GM13976 (cell line): ENCODE data around the gene CATSPER3.

Source experiments
- DNase-seq: peaks from one replicate; pipeline ENCODE4 v3.0.0; 2012; ENCODE audit warnings: low spot score
- CTCF ChIP-seq: IDR thresholded peaks from 2 replicates; pipeline ENCODE4 v1.5.1; 2012; ENCODE audit warnings: borderline replicate concordance, mild to moderate bottlenecking; ENCODE audit not compliant: insufficient read depth; ENCODE audit errors: extremely low read depth, missing control alignments, control extremely low read depth
- in situ Hi-C: fragments of 300-500 bp; cut with MboI; formaldehyde crosslinking; loops from one replicate; pipeline ENCODE4 v1.12.0; 2022; ENCODE audit warnings: low sequenced_read_pairs, mixed read lengths, inconsistent platforms; ENCODE audit not compliant: unreplicated experiment

Gene CATSPER3

DNA sequence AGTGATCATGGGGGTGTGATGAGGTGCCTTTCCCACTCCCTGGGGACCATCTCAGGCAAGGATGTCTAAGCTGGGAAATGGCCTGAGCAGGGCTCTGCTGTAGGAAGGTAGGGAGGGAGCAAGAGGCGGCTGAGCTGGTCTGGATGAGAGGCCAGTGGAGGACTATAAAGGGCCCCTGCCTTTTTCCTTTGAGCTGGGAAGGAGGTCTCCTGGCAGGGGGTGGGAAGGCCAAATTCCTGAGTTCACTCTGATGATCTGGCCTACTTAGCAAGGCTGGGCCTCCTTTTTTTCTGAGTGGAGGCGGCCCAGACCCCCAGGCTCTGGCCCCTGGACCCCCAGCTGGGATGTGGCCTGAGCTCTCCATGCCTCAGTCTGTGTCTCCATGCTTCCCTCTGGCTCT, 80.6 kb downstream of the CATSPER3 start:
- TF ChIP-seq CTCF = no peak
- no peak for DNase-seq
- in situ Hi-C loops = no loop called here

GRCh38 chr5:135048930-135049329, 81.2 kb downstream of the CATSPER3 start:
- TF ChIP-seq CTCF = no peak
- DNase-seq = no peak
- in situ Hi-C loops = no loop called here

- TF ChIP-seq CTCF = no peak
- in situ Hi-C loops = no loop called here
- no peak for DNase-seq
These were observed 82.6 kb downstream of the CATSPER3 start for GRCh38 chr5:135050244-135050767.

GRCh38 chr5:135051399-135051798, 83.7 kb downstream of the CATSPER3 start:
- in situ Hi-C loops = no loop called here
- TF ChIP-seq CTCF = no peak
- DNase-seq = no peak

GRCh38 chr5:135051872-135052271, 84.2 kb downstream of the CATSPER3 start:
- DNase-seq = no peak
- in situ Hi-C loops = no loop called here
- TF ChIP-seq CTCF = no peak

GRCh38 chr5:135052511-135053145, 84.9 kb downstream of the CATSPER3 start:
- DNase-seq = no peak
- in situ Hi-C loops = no loop called here
- TF ChIP-seq CTCF = no peak

DNA sequence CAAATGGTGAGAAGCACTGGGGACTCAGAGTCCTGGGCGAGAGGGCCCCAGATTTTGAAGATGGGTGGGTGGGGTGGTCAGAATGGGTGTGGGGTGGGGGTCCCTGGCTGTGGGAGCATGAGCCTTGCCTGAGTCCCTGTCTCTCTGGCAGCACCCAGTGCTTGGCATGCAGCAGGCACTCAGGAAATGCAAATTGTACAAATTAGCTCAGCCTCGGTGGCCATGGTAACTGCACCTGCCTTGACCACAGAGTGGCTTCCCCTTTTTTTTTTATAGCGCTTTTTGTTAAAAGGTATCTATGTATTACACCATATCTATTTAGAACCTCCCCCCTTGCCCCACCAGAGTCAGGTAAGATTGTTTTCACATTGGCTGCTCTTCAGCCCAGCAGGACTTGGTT, 85.6 kb downstream of the CATSPER3 start:
- DNase-seq = peak; percentile 82
- in situ Hi-C loops = no loop called here

More for the DNA sequence above, 85.6 kb downstream of the CATSPER3 start:
- TF ChIP-seq CTCF = no peak
